Stimulated activated CD4-positive, alpha-beta T cell treated with anti-CD3 and anti-CD28 coated beads, Interleukin-15, amount 100 ng/mL, for 48 hours (primary cell): ENCODE data around the gene RAPGEF5.

Experiments
- DNase-seq, 2 donors: peaks; one replicate each; pipeline ENCODE4 v3.0.0-alpha.2; 2020; ENCODE audit warnings: low read depth in 2 of 2

RAPGEF5 gene

GRCh38 chr7:22350466-22351328 lies 6.3 kb downstream of the RAPGEF5 start:
- DNase-seq = no peak

- DNase-seq = no peak
These were observed 8.6 kb downstream of the RAPGEF5 start for GRCh38 chr7:22348379-22348778.

GRCh38 chr7:22346383-22347107 lies 10.4 kb downstream of the RAPGEF5 start:
- DNase-seq = no peak

- no peak for DNase-seq
These were observed 12.3 kb downstream of the RAPGEF5 start for GRCh38 chr7:22344655-22345054.

GRCh38 chr7:22343612-22344011 lies 13.3 kb downstream of the RAPGEF5 start:
- DNase-seq = no peak

GRCh38 chr7:22343071-22343470 lies 13.9 kb downstream of the RAPGEF5 start:
- DNase-seq = no peak

- no peak for DNase-seq
These were observed 17.1 kb downstream of the RAPGEF5 start for GRCh38 chr7:22339725-22340390.

- DNase-seq = no peak
These were observed 18.1 kb downstream of the RAPGEF5 start for GRCh38 chr7:22338877-22339276.

- DNase-seq = no peak
These were observed 18.5 kb downstream of the RAPGEF5 start for GRCh38 chr7:22338411-22338810.

GRCh38 chr7:22333680-22334141 lies 23.2 kb downstream of the RAPGEF5 start:
- DNase-seq = no peak

GRCh38 chr7:22332461-22332870 lies 24.5 kb downstream of the RAPGEF5 start:
- DNase-seq = no peak

- DNase-seq = no peak
These were observed 25.2 kb downstream of the RAPGEF5 start for GRCh38 chr7:22331704-22332103.

GRCh38 chr7:22330903-22331302 lies 26.1 kb downstream of the RAPGEF5 start:
- DNase-seq = no peak

- no peak for DNase-seq
These were observed 27.0 kb downstream of the RAPGEF5 start for GRCh38 chr7:22329816-22330524.

GRCh38 chr7:22326181-22326580 lies 30.8 kb downstream of the RAPGEF5 start:
- no peak for DNase-seq

- DNase-seq = no peak
These were observed 31.3 kb downstream of the RAPGEF5 start for GRCh38 chr7:22325671-22326070.

GRCh38 chr7:22323714-22324113 lies 33.2 kb downstream of the RAPGEF5 start:
- no peak for DNase-seq

GRCh38 chr7:22320416-22320815 lies 36.5 kb downstream of the RAPGEF5 start:
- DNase-seq = no peak

GRCh38 chr7:22319424-22320403 lies 37.2 kb downstream of the RAPGEF5 start:
- no peak for DNase-seq

- no peak for DNase-seq
These were observed 38.6 kb downstream of the RAPGEF5 start for GRCh38 chr7:22318376-22318775.

- no peak for DNase-seq
These were observed 39.3 kb downstream of the RAPGEF5 start for GRCh38 chr7:22317632-22318031.
